DMS53 treated with DMSO at 0.1 percent for 48 hours (cell line): ENCODE measurements around the gene SSC4D.

Experiments used
- DNase-seq: peaks from one replicate; lab custom pipeline; 2025; ENCODE audit not compliant: unreplicated experiment; lab: John Stamatoyannopoulos, UW

SSC4D gene

DNA sequence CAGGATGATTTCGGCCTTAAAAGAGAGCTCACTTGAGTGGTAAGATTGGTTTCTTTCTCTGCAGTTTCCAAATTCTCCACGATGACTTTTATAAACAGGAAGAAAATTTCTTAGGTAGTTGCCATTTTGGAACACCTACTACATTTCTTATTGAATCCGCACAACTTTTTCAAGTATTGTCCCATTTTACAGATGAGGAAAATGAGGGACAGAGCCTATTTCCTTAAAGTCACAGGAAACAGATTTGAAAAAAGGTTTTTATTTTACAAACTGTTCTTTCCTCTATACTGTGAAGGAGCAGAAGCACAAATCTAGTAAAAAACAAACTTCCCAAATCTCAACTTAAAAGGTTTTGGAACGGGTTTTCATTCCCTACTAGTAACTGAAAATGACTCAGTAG lies 53.4 kb downstream of the SSC4D start:
- DNase-seq = no peak

DNA sequence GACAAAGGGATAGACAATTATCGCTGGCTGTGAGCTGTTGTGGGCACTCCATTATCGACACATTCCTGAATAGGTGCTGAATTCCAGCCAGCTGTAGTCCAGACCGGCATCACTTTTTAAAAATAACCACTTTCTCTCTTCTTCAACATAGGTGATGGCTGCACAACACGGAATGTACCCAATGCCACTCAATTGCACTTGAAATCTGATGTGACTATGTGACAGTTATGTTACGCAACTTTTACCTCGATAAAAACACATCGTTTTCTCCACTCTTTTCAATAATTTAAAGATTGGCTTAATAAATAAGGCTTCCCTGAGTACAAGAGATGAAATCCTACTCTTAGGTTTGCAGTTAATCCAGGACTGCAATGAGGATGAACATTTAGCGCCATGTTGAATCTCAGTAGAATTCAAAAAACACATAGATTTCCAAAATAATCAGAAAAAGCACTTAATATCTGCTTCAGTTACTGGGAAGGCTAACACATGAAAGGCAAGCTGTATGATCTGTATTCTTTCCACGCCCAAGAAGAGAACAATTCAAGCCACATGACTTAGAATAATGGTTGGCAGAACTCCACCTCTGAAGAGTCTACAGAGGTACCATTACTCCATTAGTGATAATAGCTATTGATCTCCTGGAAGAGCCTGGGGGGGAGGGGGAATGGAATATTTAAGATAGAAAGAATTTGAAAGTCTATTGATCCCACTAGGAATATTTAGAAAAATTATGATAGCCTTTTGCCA lies 54.3 kb downstream of the SSC4D start:
- DNase-seq = no peak

DNA sequence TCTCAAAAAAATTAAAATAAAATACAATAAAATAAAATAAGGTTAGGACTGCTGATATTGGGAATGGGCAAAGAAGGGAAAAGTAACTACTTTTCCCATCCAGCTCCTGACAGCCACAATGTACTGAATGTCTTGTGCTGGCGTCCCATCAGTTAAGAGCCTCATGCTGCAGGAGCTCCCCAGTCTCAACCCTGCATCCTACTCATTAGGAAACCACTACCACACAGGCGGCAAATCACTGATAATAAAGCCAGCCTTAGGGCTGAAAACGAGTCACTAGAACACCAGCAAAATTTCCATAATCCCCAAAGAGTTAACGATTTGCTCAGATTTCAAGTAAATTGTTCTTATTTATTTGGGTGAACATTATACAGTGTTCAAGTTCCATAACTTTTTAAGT lies 55.0 kb downstream of the SSC4D start:
- no peak for DNase-seq

DNA sequence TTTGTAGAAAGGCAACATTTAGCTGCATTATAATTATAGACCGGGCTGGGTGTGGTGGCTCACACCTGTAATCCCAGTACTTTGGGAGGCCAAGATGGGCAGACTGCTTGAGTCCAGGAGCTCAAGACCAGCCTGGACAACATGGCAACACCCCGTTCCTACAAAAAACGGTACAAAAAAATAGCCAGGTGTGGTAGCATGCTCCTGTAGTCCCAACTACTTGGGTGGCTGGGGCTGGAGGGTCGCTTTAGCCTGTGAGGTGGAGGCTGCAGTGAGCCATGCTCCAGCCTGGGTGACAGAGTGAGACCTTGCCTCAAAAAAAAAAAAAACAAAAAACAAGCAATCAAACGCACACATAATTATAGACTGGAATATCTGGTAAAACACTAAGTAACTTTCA lies 55.8 kb downstream of the SSC4D start:
- no peak for DNase-seq

DNA sequence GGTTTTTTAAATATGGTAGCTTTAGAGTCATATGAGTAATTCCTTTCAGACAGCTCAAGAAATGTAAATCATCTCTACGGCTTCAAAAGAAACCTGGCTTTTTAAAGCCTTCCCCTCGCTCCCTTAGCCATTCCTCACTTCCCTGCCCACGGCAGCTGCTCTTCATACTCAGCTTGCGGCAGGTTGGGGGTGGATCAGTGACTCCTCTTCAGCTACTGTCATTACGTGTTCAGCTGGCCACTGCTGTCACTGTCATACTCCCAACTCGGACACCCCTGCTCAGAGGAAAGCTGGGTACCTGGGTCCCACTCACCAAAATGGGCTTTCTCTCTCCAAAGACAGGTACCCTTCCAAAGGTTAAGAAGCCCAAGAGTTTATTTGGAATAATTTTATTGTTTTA lies 57.3 kb downstream of the SSC4D start:
- no peak for DNase-seq

DNA sequence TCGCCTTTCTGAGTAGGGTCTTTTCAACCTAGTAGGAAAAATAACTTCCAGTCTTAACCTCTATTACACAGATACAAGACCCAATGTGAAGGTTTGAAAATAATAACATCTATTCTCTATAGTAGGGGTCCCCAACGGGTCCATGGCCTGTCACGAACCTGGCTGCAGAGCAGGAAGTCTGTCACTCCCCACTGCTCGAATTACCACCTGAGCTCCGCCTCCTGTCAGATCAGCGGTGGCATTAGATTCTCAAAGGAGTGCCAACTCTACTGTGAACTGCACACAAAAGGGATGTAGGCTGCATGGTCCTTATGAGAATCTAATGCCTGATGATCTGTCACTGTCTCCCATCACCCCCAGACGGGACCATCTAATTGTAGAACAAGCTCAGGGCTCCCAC lies 58.1 kb downstream of the SSC4D start:
- DNase-seq = no peak

DNA sequence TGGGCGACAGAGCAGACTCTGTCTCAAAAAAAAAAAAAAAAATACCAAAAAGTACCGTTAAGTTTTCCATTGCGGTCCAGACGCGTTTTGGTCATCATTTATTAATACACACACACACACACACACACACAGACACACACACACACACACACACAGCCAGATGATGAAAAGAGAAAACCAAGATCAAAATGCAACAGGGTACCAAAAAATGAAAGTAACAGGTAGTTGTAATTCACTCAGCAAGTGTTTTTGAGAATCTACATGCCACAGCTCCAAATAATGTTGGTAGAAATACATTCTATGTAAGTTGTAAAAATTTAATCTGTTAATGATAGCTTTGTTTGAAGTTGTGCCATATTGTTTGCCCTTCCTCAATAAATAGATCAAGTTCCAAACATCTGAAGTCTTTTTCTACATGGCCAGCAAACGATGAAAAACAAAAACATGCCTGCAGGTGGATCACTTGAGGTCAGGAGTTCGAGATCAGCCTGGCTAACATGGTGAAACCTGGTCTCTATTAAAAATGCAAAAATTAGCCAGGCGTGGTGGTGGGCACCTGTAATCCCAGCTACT lies 60.1 kb downstream of the SSC4D start:
- DNase-seq = no peak

DNA sequence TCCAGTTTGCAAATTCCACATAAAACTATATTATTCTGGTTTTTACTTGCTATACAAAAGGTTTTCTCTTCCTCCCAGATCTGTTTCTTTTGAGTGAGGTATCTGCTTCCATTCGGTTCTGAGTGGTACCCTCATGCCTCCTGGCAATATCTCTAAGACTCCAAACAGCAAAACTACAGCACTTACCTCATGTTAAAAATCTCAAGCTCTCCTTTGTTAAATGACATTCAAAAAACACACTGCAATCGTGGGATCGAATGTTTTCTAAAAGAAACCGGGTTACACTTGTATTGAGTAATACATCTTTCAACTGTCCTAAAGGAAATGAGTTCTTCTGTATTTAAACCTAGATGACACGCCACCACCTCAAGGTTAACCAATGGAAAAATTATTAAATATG lies 61.8 kb downstream of the SSC4D start:
- no peak for DNase-seq

DNA sequence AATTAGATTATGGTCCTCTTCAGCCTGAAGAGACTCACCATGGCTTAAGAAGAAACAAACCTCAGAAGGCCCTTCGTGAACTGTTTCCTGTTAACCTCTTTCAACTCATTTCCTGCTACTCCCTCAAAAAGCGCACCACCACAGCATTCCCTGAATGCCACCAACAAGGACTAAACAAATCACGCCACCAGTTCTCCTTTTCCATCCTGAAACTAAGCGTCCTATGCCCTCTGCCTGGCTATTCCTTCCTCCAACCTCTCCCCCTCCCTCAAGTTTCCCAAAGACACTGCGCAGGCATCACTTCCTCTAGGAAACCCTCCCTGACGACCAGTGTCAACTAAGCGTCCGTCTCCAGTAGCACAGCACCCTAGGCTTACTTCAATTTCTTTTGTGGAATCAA lies 62.7 kb downstream of the SSC4D start:
- no peak for DNase-seq

DNA sequence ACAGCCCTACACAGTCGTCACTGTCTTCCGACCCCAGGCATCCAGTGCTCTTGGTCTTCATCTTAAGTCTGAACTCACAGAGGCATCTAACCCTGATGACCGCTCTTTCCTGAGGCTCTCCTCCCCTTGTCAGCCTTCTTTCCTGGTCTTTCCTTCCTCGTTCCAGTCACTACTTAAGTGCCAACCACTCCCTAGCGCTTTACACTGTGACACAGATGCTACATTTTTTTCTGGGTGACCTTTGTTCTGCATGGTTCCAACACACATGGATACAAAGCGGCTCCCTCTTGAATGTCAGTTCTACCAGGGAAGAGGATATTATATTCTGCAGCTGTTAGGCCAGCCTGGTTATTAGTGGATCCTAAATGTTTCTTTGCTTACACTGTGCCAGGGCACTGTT lies 63.4 kb downstream of the SSC4D start:
- no peak for DNase-seq

DNA sequence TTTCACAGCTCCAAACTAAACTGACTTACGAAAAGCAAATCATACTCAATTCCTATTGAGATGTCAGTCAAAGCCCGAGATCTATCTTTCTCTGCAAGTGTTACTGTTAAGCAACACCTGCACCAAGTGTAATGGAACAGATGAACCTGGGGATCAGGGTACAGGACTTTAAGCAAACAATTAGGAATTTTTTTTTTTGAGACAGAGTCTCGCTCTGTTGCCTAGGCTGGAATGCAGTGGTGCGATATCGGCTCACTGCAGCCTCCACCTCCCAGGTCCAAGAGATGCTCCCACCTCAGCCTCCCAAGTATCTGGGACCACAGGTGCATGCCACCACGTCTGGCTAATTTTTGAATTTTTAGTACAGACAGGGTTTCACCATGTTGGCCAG lies 65.6 kb downstream of the SSC4D start:
- DNase-seq = no peak

DNA sequence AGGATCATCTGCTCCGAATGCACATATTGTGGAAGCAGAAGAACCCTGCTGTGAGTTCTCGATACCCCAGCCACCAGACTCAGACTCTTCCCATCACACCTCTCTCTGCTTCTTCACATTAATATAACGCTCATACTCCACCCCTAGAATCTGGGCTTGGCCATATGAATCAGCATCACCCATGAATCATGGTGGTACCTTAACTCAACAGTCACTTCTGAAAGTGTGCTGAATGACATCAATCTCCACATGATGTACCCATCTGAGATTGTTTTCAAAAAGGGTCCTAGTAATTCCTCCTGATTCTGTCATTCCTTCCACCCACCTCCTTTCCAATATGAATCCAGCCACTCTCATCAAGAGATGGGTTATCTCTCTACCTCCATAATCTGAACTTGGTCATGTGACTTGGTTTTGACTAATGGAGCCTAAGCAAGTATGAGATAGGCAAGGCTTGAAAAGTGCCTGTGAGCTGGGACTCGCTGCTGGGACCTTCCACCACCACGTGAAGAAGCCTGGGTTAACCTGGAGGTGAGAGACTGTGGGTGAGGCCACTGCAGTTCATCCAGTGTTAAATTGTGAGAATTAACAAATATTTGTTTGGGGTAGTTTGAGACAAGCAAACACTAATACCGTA lies 66.1 kb downstream of the SSC4D start:
- no peak for DNase-seq

DNA sequence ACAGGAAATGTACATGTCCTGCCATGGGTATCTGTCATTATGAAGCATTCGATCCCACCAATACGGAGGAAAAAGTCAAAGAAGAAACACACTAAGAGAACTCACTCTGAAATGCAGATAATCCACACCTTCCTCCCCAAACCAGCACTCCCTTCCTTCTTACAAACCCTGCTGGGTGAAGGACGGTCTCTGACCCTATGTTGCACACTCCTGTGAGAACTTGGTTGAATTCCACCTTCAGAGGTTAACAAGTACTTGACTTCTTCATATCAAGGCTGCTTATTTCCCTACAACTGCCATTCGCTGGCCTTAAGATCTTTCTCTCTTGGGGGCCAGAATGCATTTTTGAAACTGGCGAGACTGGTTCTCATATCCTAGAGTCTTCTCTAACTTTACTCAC lies 67.3 kb downstream of the SSC4D start:
- DNase-seq = no peak

DNA sequence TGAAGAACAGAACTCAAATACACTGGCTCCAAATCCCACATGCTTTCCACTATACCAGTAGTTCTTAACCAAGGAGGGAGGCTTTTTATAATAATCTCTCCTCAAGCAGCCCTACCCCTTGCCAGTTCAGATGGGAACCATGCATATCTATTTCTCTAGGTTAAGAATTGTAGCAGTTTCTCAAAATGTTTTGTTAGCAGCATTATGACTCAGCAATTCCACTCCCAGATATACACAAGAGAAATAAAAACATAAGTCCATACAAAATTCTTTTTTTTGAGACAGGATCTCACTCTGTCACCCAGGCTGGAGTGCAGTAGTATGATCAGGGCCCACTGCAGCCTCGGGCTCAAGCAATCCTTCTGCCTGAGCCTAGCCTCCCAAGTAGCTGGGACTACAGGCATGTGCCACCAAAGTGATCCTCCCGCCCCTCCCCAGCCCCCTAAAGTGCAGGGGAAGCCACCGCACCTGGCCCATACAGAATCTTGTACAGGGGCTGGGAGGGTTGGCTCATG lies 68.8 kb downstream of the SSC4D start:
- no peak for DNase-seq
